LNCaP clone FGC (cell line): ENCODE data around the gene RBM4B.

Experiments used
- DNase-seq: peaks from one replicate; pipeline ENCODE4 v3.0.0-alpha.2; 2011; ENCODE audit warnings: low read depth
- H3K4me3 ChIP-seq: 2 replicates; pipeline ENCODE4 v1.5.1; 2011; ENCODE audit warnings: mild to moderate bottlenecking, low read depth, low read length, control low read depth
- TF ChIP-seq, protein P1 (sequence below): IDR thresholded peaks from 2 replicates; pipeline ENCODE4 v1.5.1; 2012; ENCODE audit warnings: mild to moderate bottlenecking; ENCODE audit not compliant: control insufficient read depth, insufficient read depth; ENCODE audit errors: extremely low read depth

RBM4B gene

GRCh38 chr11:66705587-66706335 lies 28.1 kb upstream of the RBM4B start:
- no peak overlapping the region for H3K4me3 ChIP-seq
- DNase-seq = no peak
- TF ChIP-seq, protein P1, sequence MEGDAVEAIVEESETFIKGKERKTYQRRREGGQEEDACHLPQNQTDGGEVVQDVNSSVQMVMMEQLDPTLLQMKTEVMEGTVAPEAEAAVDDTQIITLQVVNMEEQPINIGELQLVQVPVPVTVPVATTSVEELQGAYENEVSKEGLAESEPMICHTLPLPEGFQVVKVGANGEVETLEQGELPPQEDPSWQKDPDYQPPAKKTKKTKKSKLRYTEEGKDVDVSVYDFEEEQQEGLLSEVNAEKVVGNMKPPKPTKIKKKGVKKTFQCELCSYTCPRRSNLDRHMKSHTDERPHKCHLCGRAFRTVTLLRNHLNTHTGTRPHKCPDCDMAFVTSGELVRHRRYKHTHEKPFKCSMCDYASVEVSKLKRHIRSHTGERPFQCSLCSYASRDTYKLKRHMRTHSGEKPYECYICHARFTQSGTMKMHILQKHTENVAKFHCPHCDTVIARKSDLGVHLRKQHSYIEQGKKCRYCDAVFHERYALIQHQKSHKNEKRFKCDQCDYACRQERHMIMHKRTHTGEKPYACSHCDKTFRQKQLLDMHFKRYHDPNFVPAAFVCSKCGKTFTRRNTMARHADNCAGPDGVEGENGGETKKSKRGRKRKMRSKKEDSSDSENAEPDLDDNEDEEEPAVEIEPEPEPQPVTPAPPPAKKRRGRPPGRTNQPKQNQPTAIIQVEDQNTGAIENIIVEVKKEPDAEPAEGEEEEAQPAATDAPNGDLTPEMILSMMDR = no peak

- DNase-seq = no peak
- H3K4me3 ChIP-seq = no peak overlapping the region
- TF ChIP-seq, protein P1 = no peak
Measured at GRCh38 chr11:66704659-66705360, 27.1 kb upstream of the RBM4B start.

DNA sequence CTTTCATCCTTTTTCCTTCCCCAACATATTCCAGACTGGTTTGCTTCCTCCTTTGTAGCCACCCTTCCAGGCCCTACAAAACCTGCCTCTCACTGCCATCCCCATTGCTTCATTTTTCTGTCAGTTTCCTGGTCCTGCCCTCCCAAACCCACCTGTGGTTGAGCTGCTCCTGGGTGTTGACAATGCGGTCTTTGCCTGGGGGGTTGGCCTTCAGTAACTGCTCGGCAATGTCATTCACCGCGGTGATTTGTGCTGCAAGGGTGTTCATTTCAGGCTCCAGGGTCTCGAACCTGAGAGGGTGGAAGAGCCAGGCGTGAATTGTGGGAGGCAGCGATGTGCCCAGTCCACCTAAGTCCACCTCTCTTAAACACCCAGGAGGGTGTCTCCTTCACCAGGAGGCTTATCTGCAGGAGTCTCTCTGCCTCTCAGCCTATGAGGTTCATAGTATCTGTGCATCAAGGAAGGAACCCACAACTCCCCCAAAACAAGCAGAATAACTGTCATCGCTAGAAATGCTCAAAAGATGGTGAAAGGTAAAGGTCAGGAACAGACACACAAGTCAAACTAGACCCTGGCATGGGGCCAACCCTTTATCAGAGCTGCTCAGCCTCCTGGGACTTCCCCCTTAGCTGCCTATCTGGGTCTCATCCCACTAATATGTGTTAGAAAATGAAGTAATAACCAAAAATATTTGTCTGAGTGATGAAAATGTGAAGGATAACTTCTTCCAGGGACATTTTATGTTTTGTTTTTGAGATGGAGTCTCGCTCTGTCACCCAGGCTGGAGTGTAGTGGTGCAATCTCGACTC lies 23.9 kb upstream of the RBM4B start:
- TF ChIP-seq, protein P1 = no peak
- DNase-seq = no peak
- no peak overlapping the region for H3K4me3 ChIP-seq

GRCh38 chr11:66700742-66701141 lies 23.1 kb upstream of the RBM4B start:
- TF ChIP-seq, protein P1 = no peak
- no peak for DNase-seq
- H3K4me3 ChIP-seq = no peak overlapping the region

GRCh38 chr11:66700337-66700736 lies 22.6 kb upstream of the RBM4B start:
- DNase-seq = no peak
- no peak overlapping the region for H3K4me3 ChIP-seq
- TF ChIP-seq, protein P1 = no peak

GRCh38 chr11:66698491-66698890 lies 20.8 kb upstream of the RBM4B start:
- H3K4me3 ChIP-seq = no peak overlapping the region
- TF ChIP-seq, protein P1 = no peak
- DNase-seq = no peak
